ENCODE results near the gene TAGLN. TPM values are rescaled to one million over a fixed set of nuclear protein-coding genes. Genes with fewer than 3 reads are reported as not detected.

Gene TAGLN
- total RNA-seq, 4 donors from 2014 or later: 110 to 361 (median 254) TPM

- TF ChIP-seq POLR2A (IDR thresholded peaks at IDR 0.05) (no peak), CTCF (IDR thresholded peaks at IDR 0.05) (no peak)
- H3K27ac ChIP-seq: peak overlapping the region; percentile 95 to 99 (median 96)
- no peak for DNase-seq
Measured at GRCh38 chr11:117230286-117230961, 31.3 kb downstream of the TAGLN start.

GRCh38 chr11:117230999-117231841 lies 32.0 kb downstream of the TAGLN start:
- H3K4me3 ChIP-seq: peak overlapping the region; percentile 81 to 98 (median 94)
- H3K9me3 ChIP-seq: no peaks in the 10 kb centered on the region
- no peaks in the 10 kb centered on the region for H3K27me3 ChIP-seq
- TF ChIP-seq POLR2A (IDR thresholded peaks at IDR 0.05) (no peak), CTCF (IDR thresholded peaks at IDR 0.05) (no peak)
- peaks cover 0 to 26% (median 11%) of the 10 kb centered on the region in 4 donors for H3K4me1 ChIP-seq
- peak in 1 of 3 donors; percentile 66 for DNase-seq
- H3K36me3 ChIP-seq: peaks cover 0 to 38% (median 0%) of the 10 kb centered on the region in 3 donors
- H3K27ac ChIP-seq: peak overlapping the region; percentile 95 to 99 (median 96)

More at GRCh38 chr11:117230286-117230961, 31.3 kb downstream of the TAGLN start:
- Histone ChIP-seq H3K36me3 (peaks cover 0 to 41% (median 0%) of the 10 kb centered on the region in 3 donors), H3K9me3 (no peaks in the 10 kb centered on the region), H3K4me3 (peak overlapping the region; percentile 81 to 98 (median 94)), H3K4me1 (peaks cover 0 to 34% (median 11%) of the 10 kb centered on the region in 4 donors), H3K27me3 (no peaks in the 10 kb centered on the region)

- H3K36me3 ChIP-seq: peaks cover 0 to 35% (median 0%) of the 10 kb centered on the region in 3 donors
- H3K27ac ChIP-seq: peak within 1 kb of the TSS; percentile 95 to 99 (median 96)
- H3K27me3 ChIP-seq: no peaks in the 10 kb centered on the region
- H3K4me1 ChIP-seq: peaks cover 0 to 24% (median 11%) of the 10 kb centered on the region in 4 donors
- no peak for TF ChIP-seq POLR2A (IDR thresholded peaks at IDR 0.05)
- TF ChIP-seq CTCF (IDR thresholded peaks at IDR 0.05): no peak
- H3K4me3 ChIP-seq: peak within 1 kb of the TSS; percentile 81 to 98 (median 94)
- peak in 2 of 3 donors; percentile 83 to 90 for DNase-seq
- no peaks in the 10 kb centered on the region for H3K9me3 ChIP-seq
Measured at GRCh38 chr11:117231842-117232091, 32.6 kb downstream of the TAGLN start, which contains the start of gene PCSK7. Gene PCSK7 (minus strand): TSS chr11:117232073. CDS start chr11:117229844, 2,229 bp downstream.

- DNase-seq: peak; percentile 72 to 89 (median 88)
- Histone ChIP-seq H3K27me3 (no peaks in the 10 kb centered on the region), H3K4me3 (peak within 1 kb of the TSS; percentile 81 to 98 (median 94)), H3K9me3 (no peaks in the 10 kb centered on the region), H3K27ac (peak within 1 kb of the TSS; percentile 95 to 99 (median 96)), H3K4me1 (peaks cover 0 to 24% (median 11%) of the 10 kb centered on the region in 4 donors), H3K36me3 (peaks cover 0 to 30% (median 0%) of the 10 kb centered on the region in 3 donors)
- peak; percentile 82 to 99 (median 98) for TF ChIP-seq CTCF (IDR thresholded peaks at IDR 0.05)
- peak; percentile 72 to 73 for TF ChIP-seq POLR2A (IDR thresholded peaks at IDR 0.05)
Measured at GRCh38 chr11:117232092-117232878, 33.1 kb downstream of the TAGLN start, which contains the start of gene RNF214. Gene RNF214 (plus strand): TSS chr11:117232671. CDS start chr11:117234273, 1,602 bp downstream.

GRCh38 chr11:117232911-117233409 lies 33.8 kb downstream of the TAGLN start:
- peak in 1 of 3 donors; percentile 61 for DNase-seq

More at GRCh38 chr11:117232911-117233409, 33.8 kb downstream of the TAGLN start:
- peaks cover 0 to 23% (median 0%) of the 10 kb centered on the region in 3 donors for H3K36me3 ChIP-seq
- H3K4me1 ChIP-seq: peaks cover 0 to 24% (median 11%) of the 10 kb centered on the region in 4 donors
- no peaks in the 10 kb centered on the region for H3K9me3 ChIP-seq
- TF ChIP-seq CTCF (IDR thresholded peaks at IDR 0.05): no peak
- TF ChIP-seq POLR2A (IDR thresholded peaks at IDR 0.05): no peak
- peak overlapping the region; percentile 81 to 98 (median 94) for H3K4me3 ChIP-seq
- H3K27ac ChIP-seq: peak overlapping the region; percentile 95 to 99 (median 96)
- H3K27me3 ChIP-seq: no peaks in the 10 kb centered on the region
